Frontal cortex (tissue), 4 donors: ENCODE results near the gene TPTE2. TPM values are rescaled to one million over a fixed set of nuclear protein-coding genes. Genes with fewer than 3 reads are reported as not detected.
"Not testable (repeated sequence)": the region's sequence is repeated elsewhere in the genome, so short reads cannot be mapped to it uniquely, and the experiment has no call there.

Source experiments
- DNase-seq, 2 donors: peaks; one replicate each; pipeline ENCODE4 v3.0.0; 2012; ENCODE audit warnings: low spot score in 2 of 2
- FAIRE-seq: peaks from 2 replicates; lab custom pipeline; 2012; peaks lifted over from hg19 to GRCh38; lab: Jason Lieb, UNC
- total RNA-seq: library from RNA; depleted of rRNA; stranded (reverse); fragments of >200 nt; gene quantifications from one replicate; pipeline ENCODE4 v1.2.3, GENCODE V29; 2014
- donor health status: control.
- donor health status: control.
- donor health status: control.

TPTE2 gene
- total RNA-seq, result 0.41 TPM

GRCh38 chr13:19561127-19561582, at the start of gene TPTE2:
TPTE2 (minus strand) TSS chr13:19561532; CDS start chr13:19503234, 58,298 bp downstream.
- DNase-seq, FAIRE-seq: not testable (repeated sequence)

- DNase-seq (no peak), FAIRE-seq (no peak)
Measured at GRCh38 chr13:19607523-19608078, 46.3 kb upstream of the TPTE2 start.

GRCh38 chr13:19606737-19607136, 45.4 kb upstream of the TPTE2 start:
- DNase-seq (no peak), FAIRE-seq (no peak)

- no peak for FAIRE-seq
Measured at GRCh38 chr13:19606152-19606551, 44.8 kb upstream of the TPTE2 start.

GRCh38 chr13:19605161-19605955, 44.0 kb upstream of the TPTE2 start:
- no peak for FAIRE-seq
- no peak for DNase-seq

More at GRCh38 chr13:19606152-19606551, 44.8 kb upstream of the TPTE2 start:
- DNase-seq, result no peak

GRCh38 chr13:19604306-19604705, 43.0 kb upstream of the TPTE2 start:
- DNase-seq (no peak), FAIRE-seq (no peak)

- DNase-seq (peak; percentile 35 to 40), FAIRE-seq (no peak)
Measured at GRCh38 chr13:19601749-19602725, 40.7 kb upstream of the TPTE2 start.

- no peak for FAIRE-seq
Measured at GRCh38 chr13:19597523-19597922, 36.2 kb upstream of the TPTE2 start.

GRCh38 chr13:19596960-19597361, 35.6 kb upstream of the TPTE2 start:
- DNase-seq (no peak), FAIRE-seq (no peak)

More at GRCh38 chr13:19597523-19597922, 36.2 kb upstream of the TPTE2 start:
- no peak for DNase-seq

- FAIRE-seq, result no peak
- DNase-seq, result no peak
Measured at GRCh38 chr13:19596086-19596485, 34.8 kb upstream of the TPTE2 start.

GRCh38 chr13:19592657-19593180, 31.4 kb upstream of the TPTE2 start:
- no peak for FAIRE-seq
- no peak for DNase-seq

- DNase-seq, result no peak
- FAIRE-seq, result no peak
Measured at GRCh38 chr13:19591864-19592263, 30.5 kb upstream of the TPTE2 start.

- FAIRE-seq (no peak), DNase-seq (no peak)
Measured at GRCh38 chr13:19590423-19590822, 29.1 kb upstream of the TPTE2 start.

GRCh38 chr13:19589312-19589711, 28.0 kb upstream of the TPTE2 start:
- FAIRE-seq, result no peak
- no peak for DNase-seq

- peak in 1 of 2 donors; percentile 24 for DNase-seq
- FAIRE-seq, result peak; percentile 17
Measured at GRCh38 chr13:19587635-19588300, 26.4 kb upstream of the TPTE2 start.

- no peak for DNase-seq
- no peak for FAIRE-seq
Measured at GRCh38 chr13:19586904-19587634, 25.7 kb upstream of the TPTE2 start.

- no peak for DNase-seq
- no peak for FAIRE-seq
Measured at GRCh38 chr13:19581675-19582074, 20.3 kb upstream of the TPTE2 start.

GRCh38 chr13:19575230-19575629, 13.9 kb upstream of the TPTE2 start:
- FAIRE-seq, result no peak
- DNase-seq, result no peak
